ENCODE results near the gene CTNNBL1. TPM values are rescaled to one million over a fixed set of nuclear protein-coding genes. Genes with fewer than 3 reads are reported as not detected.
"Not testable (repeated sequence)": the region's sequence is repeated elsewhere in the genome, so short reads cannot be mapped to it uniquely, and the experiment has no call there.

The CTNNBL1 gene
- total RNA-seq, 1 donor from 2014 or later = 63.4 TPM

DNA sequence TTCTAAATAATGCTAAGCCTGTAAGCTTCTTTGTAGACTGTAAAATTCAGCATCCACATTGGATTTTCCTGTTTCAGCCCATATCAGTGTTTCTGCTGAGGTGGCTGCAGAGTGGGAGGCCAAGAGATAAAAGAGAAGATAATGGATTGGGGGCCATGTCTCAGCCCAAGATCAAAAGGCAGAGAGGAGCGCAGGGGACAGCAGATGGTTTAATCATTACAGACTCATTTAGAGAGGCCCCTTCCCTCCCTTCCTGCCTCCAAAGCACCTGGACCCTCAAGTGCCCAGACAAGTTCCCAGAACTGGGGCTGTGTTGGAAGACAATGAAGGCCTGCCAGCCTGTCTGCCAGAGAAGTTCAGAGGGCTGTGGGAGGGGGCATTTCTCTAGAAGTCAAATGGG, 20.4 kb upstream of the CTNNBL1 start:
- DNase-seq = no peak
- no peak for ATAC-seq
- intact Hi-C loops (cut with micrococcal nuclease) = no loop called here

DNA sequence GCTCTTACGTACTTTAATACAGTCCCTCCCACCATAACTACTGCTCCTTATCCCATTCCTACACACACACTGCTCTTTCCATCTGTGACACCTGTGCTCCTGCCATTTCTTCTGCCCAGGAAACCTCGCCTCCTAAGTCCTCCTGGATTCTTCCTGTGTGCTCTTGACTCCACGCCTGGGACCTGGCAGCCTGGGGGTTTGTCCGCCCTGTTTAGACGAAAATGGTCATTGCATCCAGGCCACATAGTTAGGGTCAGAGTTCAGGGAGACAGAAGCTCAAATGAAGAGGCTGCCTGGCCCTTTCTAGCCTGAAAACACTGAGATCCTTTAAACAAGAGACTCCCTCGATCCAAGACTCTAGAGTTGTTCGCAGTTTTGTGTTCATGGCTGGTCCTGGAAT, 17.4 kb upstream of the CTNNBL1 start:
- ATAC-seq = no peak
- no peak for DNase-seq

DNA sequence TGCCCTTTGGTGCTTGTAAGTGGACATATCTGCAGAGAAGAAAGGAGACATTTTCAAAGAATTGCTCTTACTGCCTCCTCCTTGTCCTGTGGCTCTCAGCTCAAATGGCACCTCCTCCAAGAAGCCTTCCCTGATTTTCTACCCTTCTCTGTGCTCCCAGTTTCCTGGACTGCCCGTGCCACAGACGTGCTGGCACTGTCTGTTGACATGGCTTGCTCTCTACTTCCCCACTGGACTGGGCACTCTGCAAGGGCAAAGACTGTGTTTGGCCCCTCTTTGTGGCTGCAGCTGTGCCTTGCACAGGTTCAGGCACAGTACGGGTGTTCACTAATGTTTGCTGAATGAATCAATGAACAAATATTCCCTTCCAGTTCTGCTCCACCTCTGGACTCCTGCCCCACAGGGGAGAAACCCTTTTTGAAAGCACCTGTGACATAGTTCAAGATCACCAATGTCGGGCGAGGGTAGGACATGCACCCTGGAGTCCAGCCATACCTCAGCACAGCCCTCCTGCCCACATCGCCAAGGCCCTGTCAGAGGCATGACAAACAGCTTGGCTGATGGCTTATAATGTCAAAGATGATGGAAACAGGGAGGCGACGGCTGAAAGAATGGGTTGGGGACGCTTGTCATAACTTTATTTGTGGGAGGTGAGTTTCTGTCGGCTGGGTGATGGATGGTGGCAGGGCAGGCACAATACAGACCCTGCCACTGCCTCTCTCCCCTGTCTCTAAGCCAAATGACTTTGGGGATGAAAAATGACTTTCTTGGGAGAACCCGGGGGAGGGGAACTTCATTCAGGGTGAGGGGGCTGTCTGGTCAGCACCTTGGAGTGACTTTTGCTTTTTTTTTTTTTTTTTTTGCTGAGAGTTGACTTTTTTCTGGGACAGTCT, 15.6 kb upstream of the CTNNBL1 start:
- no peak for ATAC-seq
- DNase-seq = no peak
- intact Hi-C loops (cut with micrococcal nuclease) = no loop called here

More for the DNA sequence above, 17.4 kb upstream of the CTNNBL1 start:
- intact Hi-C loops (cut with micrococcal nuclease) = no loop called here

DNA sequence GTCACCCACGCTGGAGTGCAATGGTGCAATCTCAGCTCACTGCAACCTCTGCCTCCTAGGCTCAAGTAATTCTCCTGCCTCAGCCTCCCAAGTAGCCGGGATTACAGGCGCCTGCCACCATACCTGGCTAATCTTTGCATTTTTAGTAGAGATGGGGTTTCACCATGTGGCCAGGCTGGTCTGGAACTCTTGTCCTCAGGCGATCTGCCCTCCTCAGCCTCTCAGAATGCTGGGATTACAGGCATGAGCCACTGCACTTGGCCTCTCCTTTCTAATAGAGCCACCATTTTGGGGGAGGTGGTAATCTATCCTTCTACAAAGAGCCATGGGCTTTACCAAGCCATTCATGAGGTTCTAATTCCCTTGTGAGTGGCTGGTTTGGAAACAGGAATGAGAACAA, 14.1 kb upstream of the CTNNBL1 start:
- intact Hi-C loops (cut with micrococcal nuclease); DNase-seq; ATAC-seq: not testable (repeated sequence)

DNA sequence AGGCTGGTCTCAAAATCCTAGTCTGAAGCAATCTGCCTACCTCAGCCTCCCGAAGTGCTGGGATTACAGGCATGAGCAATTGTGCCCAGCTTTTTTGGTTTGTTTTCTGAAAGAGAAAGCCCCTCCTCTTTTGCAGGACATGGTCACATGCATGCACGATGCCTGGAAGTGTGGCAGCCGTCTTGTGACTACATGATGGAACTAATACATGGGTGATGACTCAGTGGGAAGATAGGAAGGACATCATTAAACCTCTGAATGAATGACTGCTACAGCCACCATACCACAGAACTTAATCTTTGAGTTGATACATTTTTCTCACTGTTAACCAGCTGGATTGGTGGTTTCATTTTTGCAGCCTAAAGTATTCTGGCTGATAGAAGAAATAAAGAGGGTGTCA, 13.4 kb upstream of the CTNNBL1 start:
- intact Hi-C loops (cut with micrococcal nuclease) = no loop called here
- no peak for ATAC-seq
- no peak for DNase-seq

DNA sequence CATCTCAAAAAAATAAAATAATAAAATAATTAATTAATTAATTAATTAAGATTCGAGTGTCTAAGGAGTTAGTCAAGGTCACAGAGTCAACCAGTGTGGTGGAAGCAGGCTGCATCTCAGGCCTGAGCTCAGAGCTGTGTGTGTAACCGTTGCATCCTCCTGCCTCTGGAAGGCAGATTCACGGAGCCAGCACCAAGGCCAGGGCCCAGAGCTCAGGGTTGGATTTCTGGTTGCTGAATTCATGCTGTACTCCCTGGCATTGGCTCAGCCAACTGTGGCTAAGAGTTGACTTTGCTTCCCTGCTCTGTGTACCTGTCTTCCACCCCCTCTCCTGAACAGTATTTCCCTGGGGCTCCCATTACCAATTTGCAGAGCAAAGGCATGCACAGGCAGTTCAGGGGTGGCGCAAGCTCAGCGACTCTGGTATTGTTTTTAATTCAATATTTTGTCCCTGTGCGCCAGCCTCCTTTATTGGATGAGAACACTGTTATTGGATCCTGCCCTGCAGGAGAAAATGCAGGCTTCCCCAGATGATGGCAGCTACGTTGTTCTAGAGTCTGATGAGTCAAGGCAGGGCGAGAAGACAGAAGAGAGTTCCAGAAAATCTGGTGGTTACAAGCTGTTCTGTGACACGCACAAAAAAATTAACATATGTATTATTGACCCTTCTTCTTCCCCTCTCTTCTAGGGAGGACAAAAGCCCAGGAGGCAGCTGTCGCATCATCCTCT, 12.3 kb upstream of the CTNNBL1 start:
- ATAC-seq = no peak
- intact Hi-C loops (cut with micrococcal nuclease) = no loop called here
- no peak for DNase-seq

DNA sequence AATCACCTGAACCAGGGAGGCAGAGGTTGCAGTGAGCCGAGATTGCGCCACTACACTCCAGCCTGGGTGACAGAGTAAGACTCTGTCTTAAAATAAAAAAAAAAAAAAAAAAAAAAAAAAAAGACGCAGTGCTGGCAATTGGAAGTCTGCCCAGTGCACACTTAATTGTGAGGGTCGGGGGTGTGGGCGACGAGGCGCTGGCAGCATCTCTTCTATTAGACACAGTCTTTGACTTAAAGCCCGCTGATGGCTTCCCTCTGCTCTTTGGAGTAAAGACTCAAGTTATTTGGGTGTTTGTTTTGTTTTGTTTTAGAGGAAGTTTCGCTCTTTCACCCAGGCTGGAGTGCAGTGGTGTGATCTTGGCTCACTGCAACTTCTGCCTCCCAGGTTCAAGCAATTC, 10.7 kb upstream of the CTNNBL1 start:
- intact Hi-C loops (cut with micrococcal nuclease); DNase-seq; ATAC-seq: not testable (repeated sequence)

DNA sequence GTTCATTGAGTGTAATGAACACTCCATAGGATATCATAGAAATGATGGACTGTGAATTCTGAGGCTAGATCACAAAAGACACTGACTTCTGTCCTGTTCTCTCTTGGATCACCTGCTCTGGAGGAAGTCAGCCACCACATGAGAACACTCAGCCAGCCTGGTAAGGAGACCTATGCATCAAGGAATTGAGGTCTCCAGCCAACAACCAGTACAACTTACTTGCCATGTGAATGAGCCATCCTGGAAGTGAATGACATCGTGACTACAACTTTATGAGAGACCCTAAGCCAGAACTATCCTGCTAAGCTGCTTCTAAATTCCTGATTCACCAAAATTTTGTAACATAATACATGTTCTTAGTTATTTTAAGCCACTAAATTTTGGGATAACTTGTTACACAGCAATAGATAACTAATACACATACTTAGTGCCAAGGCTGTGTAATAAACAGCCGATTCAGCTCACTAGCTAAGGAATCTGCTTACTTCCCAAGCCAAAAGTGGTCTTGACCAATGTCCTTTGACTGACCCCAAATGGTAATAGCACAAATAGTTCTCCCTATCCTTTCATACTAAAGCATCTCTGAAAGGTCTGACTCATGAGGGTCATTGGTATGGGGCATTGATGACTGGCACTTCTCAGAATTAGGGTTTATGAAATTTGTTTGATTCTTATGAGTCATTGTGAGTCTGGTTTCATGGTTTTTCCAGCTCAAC, 6.9 kb upstream of the CTNNBL1 start:
- intact Hi-C loops (cut with micrococcal nuclease) = no loop called here
- no peak for ATAC-seq

DNA sequence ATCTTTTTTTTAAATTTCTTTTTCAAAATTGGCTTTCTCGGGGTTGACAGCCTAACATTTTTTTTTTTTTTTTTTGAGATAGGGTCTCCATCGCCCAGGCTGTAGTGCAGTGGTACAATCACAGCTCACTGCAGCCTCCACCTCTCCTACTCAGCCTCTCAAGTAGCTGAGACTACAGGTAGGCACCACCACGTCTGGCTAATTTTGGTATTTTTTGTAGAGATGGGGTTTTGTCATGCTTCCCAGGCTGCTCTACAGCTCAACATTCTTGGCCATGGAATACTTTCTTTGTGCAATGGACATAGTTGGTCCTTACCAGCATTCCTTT, 6.4 kb upstream of the CTNNBL1 start:
- intact Hi-C loops (cut with micrococcal nuclease) = no loop called here
- DNase-seq (no peak), ATAC-seq (no peak)

More for the DNA sequence above, 6.9 kb upstream of the CTNNBL1 start:
- no peak for DNase-seq

DNA sequence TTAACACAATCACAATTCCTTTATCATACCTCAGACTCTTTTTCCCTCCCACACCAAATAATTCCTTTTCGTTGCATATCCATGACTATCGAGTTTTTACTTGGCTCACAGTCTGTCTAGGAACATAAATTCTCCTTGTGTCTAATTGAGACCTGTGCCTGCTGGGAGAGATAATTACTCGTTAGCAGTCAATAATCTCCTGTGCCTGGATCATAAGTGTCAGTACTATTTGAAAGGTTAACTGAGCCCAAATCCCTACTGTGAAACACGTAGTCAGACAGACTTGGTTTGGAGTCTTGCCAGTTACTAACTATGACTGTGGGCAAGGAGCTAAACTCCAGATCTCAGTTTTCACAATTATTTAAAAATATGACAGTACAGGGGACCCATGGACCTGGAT, 5.7 kb upstream of the CTNNBL1 start:
- intact Hi-C loops (cut with micrococcal nuclease) = no loop called here
- DNase-seq = no peak
- no peak for ATAC-seq

DNA sequence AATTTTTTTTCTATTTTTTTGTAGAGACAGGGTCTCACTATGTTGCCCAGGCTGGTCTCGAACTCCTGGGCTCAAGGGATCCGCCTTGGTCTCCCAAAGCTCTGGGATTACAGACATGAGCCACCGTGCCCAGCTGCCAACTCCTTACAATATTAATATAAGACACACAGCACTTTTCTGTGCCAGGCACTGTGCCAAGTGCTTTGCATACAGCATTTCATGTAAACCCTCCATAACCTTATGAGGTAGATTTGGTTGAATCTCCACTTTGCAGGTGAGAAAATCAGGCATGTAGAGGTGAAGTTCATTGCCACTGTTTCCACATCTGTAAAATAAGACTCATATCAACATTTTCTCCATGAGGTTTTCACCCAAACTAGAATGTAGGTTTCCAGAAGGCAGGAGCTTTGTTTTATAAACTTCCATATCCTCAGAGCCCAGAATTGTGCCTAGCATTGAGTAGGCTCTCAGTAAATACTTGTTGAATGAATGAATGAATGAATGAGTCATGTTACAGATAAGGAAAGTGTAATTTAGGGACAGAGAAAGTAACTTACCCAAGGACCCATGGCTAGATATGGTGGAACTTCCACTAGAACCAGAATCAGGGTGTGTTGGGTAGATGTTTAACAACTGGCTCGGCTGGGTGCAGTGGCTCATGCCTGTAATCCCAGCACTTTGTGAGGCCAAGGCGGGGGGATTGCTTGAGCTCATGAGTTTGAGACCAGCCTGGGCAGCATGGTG, 3.0 kb upstream of the CTNNBL1 start:
- no peak for ATAC-seq
- DNase-seq = no peak
- intact Hi-C loops (cut with micrococcal nuclease) = no loop called here

DNA sequence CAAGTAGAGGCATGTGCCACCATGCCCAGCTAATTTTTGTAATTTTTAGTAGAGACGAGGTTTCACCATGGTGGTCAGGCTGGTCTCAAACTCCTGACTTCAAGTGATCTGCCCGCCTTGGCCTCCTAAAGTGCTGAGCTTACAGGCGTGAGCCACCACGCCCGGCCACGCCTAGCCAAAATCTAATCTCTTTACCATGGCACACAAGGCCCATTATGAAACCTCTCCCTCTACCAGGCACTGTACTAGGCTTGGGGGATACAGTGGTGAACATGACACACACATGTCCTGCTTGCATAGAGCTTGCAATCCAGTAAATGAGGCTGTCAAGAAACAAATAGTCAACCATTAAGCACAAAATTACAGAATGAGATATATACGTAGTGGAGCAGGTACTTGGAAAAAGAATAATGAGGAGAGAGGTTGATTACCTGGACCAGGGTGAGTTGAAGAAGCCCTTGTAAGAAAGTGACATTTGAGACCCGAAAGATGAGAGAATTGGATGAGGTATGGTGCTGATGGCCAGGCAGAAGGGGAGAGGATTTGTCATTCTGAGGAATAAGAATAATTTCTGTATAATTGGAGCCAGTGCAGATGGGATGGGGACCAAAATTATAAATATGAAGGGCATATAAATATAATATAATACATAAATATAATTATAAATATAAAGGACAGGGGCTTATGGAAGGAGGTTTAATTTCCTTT, 1.2 kb upstream of the CTNNBL1 start:
- intact Hi-C loops (cut with micrococcal nuclease) = no loop called here
- ATAC-seq (no peak), DNase-seq (no peak)

DNA sequence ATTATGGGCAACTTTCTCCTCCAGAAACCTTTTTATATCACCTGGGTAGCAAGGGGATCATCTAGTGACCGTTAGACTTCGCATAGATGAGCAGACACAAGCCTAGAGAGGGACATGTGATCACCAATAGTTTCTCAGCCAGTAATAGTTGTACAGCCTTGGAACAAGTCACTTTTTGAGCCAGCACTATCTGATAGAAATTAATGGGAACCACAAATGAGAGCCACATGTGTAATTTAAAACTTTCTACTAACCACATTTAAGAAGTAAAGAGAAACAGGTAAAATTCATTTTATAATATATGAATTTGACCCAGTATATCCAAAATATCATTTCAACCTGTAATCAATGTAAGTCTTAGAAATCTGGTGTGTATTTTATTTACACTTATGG, 592 bp upstream of the CTNNBL1 start:
- intact Hi-C loops (cut with micrococcal nuclease) = no loop called here
- DNase-seq (no peak), ATAC-seq (no peak)

DNA sequence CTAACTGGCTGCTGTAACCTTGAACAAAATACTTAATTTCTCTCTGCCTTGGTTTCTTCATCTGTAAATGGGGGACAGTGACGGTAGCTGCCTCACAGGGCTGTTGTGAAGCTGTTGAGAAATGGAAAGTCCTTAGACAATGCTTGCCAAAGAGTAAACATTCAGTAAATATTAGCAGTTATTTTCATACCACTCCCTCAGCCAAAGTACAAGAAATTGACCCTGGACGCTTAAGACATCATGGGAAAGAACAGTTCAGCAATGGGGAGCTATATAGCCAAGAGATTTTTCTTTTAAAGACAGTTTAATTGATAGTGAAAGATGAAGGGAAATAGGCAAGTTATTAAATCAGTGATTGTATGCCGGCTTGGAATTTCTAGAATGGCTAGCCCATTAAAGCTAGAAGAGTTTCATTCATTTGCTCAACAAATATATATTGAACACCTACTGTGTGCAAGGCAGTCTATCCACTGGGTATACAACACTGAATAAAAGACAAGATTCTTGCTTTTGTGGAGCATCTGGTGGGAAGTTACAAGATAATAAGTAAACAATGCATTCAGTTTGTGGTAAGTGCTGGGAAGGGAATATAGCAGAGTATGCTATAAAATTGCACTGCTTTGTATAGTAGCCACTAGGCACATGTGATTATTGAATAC, 2.0 kb downstream of the CTNNBL1 start:
- intact Hi-C loops (cut with micrococcal nuclease) = loop anchor here (2.0 kb wide), 1 partner anchor 41 kb away; no protein-coding TSS in a partner anchor
- DNase-seq (no peak), ATAC-seq (no peak)

DNA sequence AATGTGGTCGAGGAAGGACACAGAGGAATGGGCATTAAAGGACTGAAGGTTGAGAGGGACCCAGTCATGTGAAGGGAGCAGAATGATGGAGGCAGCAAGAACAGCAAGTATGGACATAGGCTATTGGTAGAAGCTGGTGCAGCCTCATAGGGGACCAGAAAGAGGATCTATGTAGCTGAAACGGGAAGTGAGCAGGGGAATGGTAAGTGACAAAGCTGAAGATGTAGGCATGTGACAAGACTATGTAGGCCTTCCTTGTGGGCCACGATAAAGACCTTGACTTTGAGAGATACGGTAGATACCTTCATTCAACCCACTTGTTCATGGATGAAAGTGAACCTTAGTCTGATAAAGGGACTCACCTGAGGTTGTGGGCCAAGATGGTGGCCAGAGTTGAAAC, 3.5 kb downstream of the CTNNBL1 start:
- no peak for DNase-seq
- intact Hi-C loops (cut with micrococcal nuclease) = loop anchor here (2.0 kb wide), 1 partner anchor 39 kb away; no protein-coding TSS in a partner anchor
- ATAC-seq = no peak

DNA sequence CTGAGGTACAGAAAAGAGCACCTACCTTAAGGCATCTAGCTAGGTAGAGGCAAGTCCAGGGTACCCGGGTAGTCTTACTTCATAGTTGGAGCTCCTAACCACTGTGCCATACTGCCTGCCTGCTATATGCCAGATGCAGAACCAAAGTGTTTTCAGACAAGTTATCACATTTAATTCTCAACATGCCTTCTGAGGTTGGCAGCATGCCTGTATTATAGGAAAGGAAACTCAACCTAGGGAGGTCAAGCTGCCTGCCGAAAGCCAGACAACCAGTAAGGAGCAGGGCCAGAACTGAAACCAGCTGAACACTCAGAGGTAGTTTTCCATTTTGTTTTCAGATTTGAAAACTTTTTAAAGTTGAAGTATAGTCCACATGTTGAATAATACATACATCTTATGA, 5.4 kb downstream of the CTNNBL1 start:
- DNase-seq (no peak), ATAC-seq (peak; percentile 90)
- intact Hi-C loops (cut with micrococcal nuclease) = no loop called here

DNA sequence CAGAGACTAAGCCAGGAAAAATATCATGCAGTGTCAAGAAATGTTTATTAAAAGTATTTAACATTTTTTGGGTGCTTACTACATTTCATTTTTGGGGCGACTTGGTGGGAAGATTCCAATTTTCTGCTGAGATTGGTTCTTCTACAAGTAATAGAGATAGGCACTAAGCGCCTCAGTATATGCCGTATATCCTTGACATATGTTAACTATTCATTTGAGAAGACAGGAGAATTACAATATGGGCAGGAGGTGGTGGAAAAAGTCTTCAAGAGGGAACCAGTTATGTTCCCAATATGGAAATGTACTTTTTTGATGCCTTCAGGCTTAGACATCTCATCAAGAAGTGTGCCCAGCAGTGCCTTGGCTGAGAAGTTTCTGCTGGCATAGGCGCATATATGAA, 6.5 kb downstream of the CTNNBL1 start:
- intact Hi-C loops (cut with micrococcal nuclease) = no loop called here
- DNase-seq (no peak), ATAC-seq (no peak)

DNA sequence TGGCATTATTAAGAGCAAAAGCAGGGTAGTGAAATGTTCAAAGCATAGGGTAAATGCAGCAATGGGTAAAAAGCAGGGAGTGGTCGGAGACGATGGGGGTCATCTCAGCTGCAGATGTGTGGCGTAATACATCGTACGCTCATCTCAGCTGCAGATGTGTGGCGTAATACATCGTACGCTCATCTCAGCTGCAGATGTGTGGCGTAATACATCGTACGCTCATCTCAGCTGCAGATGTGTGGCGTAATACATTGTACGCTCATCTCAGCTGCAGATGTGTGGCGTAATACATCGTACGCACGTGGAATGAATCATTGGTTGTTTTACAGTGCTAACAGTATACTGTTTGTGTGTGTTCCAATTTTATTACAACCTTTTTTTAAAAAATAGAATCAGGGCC, 7.8 kb downstream of the CTNNBL1 start:
- ATAC-seq; intact Hi-C loops (cut with micrococcal nuclease); DNase-seq: not testable (repeated sequence)

Measured in left ventricle myocardium superior (tissue), 1 donor.